Activated naive CD4-positive, alpha-beta T cell treated with anti-CD3 and anti-CD28 coated beads for 36 hours (primary cell): ENCODE data around the gene SCUBE3. TPM values are rescaled to one million over a fixed set of nuclear protein-coding genes. Genes with fewer than 3 reads are reported as not detected.

Source experiments
- CTCF ChIA-PET: fragments of 350-600 bp; sonication (Branson Sonifier 250); formaldehyde crosslinking; loops from one replicate; lab custom pipeline; 2021; ENCODE audit warnings: antibody characterized with exemption; lab: Charles Lee
- DNase-seq: peaks from one replicate; pipeline ENCODE4 v3.0.0-alpha.2; 2020
- H3K27ac Mint-ChIP-seq: one replicate; pipeline ENCODE4 v1.8.0; 2021; ENCODE audit warnings: mild to moderate bottlenecking, mixed read lengths
- H3K27me3 Mint-ChIP-seq: one replicate; pipeline ENCODE4 v1.8.0; 2021; ENCODE audit warnings: low read depth, mixed read lengths
- H3K36me3 Mint-ChIP-seq: one replicate; pipeline ENCODE4 v1.8.0; 2021; ENCODE audit warnings: low read depth, mixed read lengths
- H3K4me1 Mint-ChIP-seq: one replicate; pipeline ENCODE4 v1.8.0; 2021; ENCODE audit warnings: low read depth, mixed read lengths
- H3K4me3 Mint-ChIP-seq: one replicate; pipeline ENCODE4 v1.8.0; 2021; ENCODE audit warnings: mild to moderate bottlenecking, moderate library complexity, mixed read lengths
- H3K9me3 Mint-ChIP-seq: one replicate; pipeline ENCODE4 v1.8.0; 2021; ENCODE audit warnings: mixed read lengths
- intact Hi-C: fragments of 100-400 bp; cut with micrococcal nuclease; formaldehyde crosslinking; loops from one replicate; pipeline ENCODE4 v1.15.1; 2023
- total RNA-seq, 2 experiments: library from RNA; stranded (reverse); gene quantifications; one replicate each; pipeline ENCODE4 v1.2.3, GENCODE V29; 2021

The SCUBE3 gene
- total RNA-seq, 2 experiments from 2014 or later = not detected

DNA sequence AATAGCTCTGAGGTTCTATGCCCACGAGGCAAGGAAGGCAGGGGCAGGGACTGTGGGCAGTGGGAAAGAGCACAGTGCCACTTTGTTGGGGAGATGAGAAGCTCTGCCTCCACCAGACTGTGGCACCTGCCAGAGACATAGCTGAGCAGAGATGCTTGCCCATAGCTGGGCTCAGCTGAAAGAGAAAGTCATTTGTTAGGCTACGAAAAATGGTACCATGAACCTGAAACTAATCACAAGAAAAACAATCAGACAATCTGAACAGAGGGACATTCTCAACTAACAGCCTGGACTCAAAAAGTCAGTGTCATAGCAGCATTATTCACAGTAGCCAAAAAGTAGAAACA lies 39.7 kb upstream of the SCUBE3 start:
- DNase-seq = no peak
- no peak overlapping the region for H3K27ac Mint-ChIP-seq
- H3K4me1 Mint-ChIP-seq = no peaks in the 10 kb centered on the region
- H3K36me3 Mint-ChIP-seq = no peaks in the 10 kb centered on the region
- H3K9me3 Mint-ChIP-seq = peaks cover 5% of the 10 kb centered on the region
- CTCF ChIA-PET = no interaction called here
- H3K4me3 Mint-ChIP-seq = no peak overlapping the region
- intact Hi-C loops = no loop called here
- H3K27me3 Mint-ChIP-seq = peaks cover 4% of the 10 kb centered on the region

DNA sequence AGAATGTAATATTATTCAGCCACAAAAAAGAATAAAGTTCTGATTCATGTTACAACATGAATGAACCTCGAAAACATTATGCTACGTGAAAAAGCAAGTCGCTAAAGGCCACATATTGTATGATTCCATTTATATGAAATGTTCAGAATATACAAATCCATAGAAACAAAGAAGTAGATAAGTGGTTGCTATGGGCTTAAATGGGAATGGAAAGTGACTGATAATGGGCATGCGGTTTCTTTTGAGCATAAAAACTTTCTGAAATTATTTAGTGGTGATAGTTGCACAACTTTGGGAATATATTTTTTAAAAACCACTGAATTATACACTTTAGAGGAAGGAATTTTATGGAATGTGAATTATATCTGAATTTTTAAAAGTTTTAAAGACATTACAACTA lies 39.3 kb upstream of the SCUBE3 start:
- H3K27ac Mint-ChIP-seq = no peak overlapping the region
- CTCF ChIA-PET = no interaction called here

DNA sequence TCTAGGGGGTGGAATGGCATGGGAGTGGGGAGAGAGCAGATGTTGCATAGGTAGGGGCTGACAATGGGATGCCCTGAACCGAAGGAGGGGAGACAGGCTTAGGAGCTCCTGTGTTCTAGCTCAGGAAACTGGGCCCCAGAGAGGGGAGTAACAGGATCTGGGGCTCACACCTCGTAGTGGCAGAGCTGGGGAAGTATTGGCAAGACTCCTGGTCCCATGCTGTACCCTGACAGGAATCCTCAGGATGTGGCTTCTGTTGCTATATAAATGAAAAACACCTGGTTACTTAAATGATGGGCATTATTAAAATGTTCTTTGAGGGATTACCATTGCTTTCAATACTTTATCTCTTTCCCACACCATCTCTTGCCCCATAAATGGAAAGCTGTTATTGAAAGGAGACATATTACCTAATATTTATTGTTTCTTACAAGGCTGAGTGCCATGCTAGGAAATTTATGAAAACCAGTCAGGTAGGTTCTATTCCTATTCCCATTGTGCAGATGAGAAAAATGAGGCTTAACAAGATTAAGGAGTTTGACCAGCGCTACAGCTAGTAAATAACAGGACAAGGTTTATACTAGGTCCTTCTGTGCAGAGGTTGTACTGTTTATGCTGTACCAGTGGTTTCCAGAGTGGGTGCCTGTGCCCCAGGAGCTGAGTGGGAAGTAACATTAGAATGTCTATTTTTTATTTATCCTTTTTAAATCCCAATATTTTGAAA lies 37.3 kb upstream of the SCUBE3 start:
- no peaks in the 10 kb centered on the region for H3K9me3 Mint-ChIP-seq
- intact Hi-C loops = no loop called here
- no peaks in the 10 kb centered on the region for H3K4me1 Mint-ChIP-seq
- peaks cover 4% of the 10 kb centered on the region for H3K27me3 Mint-ChIP-seq
- no peak overlapping the region for H3K27ac Mint-ChIP-seq
- no peaks in the 10 kb centered on the region for H3K36me3 Mint-ChIP-seq
- H3K4me3 Mint-ChIP-seq = no peak overlapping the region
- DNase-seq = no peak
- CTCF ChIA-PET = interaction anchor here (0.6 kb wide), 1 partner anchor 17 kb away, joined by 3 read pairs; no protein-coding TSS in a partner anchor

More for the DNA sequence above, 39.3 kb upstream of the SCUBE3 start:
- Mint-ChIP-seq H3K9me3 (peaks cover 2% of the 10 kb centered on the region), H3K4me1 (no peaks in the 10 kb centered on the region), H3K27me3 (peaks cover 4% of the 10 kb centered on the region), H3K4me3 (no peak overlapping the region), H3K36me3 (no peaks in the 10 kb centered on the region)
- no peak for DNase-seq
- intact Hi-C loops = no loop called here

DNA sequence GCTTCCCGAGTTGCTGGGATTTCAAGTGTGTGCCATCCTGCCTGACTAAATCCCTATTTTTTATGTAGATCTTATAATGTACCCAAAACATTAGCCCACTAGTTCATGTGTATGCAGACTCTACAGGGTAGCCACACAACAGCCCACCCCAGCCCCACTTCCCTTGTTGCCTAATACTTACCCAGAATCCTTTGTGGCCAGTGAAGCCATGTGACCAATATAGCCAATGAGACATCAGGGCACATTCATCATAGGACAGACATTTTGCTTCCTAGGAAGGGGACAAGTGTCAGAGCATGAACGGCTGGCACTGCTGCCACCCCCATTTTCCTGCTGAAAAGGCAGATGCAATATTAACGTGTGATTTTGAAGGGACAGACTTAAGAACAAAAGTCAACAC lies 36.6 kb upstream of the SCUBE3 start:
- no peaks in the 10 kb centered on the region for H3K9me3 Mint-ChIP-seq
- CTCF ChIA-PET = interaction anchor here (0.6 kb wide), 1 partner anchor 18 kb away, joined by 3 read pairs; no protein-coding TSS in a partner anchor
- no peak for DNase-seq
- intact Hi-C loops = no loop called here
- no peak overlapping the region for H3K27ac Mint-ChIP-seq
- no peaks in the 10 kb centered on the region for H3K36me3 Mint-ChIP-seq
- H3K27me3 Mint-ChIP-seq = peaks cover 6% of the 10 kb centered on the region
- H3K4me3 Mint-ChIP-seq = no peak overlapping the region
- no peaks in the 10 kb centered on the region for H3K4me1 Mint-ChIP-seq

DNA sequence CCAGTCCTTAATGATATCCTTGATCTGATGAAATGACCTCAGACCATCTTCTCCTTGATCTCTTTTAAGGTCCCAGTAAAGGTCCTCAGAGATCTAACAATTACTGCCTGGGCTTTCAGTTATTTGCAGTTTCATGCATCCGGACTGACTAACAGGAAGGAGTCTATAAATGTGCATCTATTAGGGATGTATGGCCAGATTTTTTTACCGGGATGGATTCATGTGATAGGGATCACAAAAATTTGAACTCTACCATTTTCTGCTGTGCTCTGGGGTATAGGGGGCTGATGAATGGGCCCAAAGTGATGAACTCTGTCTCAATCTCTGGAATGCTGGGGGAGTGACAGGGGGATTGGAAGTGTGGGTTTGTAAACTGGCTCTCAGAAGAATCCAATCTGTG lies 36.2 kb upstream of the SCUBE3 start:
- DNase-seq = no peak
- no peaks in the 10 kb centered on the region for H3K9me3 Mint-ChIP-seq
- H3K4me1 Mint-ChIP-seq = no peaks in the 10 kb centered on the region
- CTCF ChIA-PET = interaction anchor here (0.6 kb wide), 1 partner anchor 18 kb away, joined by 3 read pairs; no protein-coding TSS in a partner anchor
- no peak overlapping the region for H3K27ac Mint-ChIP-seq
- peaks cover 6% of the 10 kb centered on the region for H3K27me3 Mint-ChIP-seq
- intact Hi-C loops = no loop called here
- H3K4me3 Mint-ChIP-seq = no peak overlapping the region
- H3K36me3 Mint-ChIP-seq = no peaks in the 10 kb centered on the region

DNA sequence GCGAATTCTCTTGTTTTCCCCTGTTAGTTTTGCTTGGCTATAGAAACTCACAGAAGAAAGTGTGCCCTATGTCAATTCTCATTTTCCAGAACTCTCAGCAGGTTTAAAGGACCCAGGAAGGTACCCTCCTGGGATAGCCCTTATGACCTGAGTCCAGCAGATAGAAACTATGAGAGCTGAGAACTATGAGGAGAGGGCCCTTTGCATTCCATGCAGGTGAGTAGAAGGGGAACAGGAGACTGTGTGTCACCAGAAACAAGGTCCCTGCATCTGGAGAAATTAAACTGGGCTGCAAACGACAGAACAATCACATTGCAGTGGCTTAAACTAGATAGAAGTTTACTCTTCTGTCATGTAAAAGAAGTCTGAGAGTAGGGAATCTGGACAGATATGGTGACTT lies 35.7 kb upstream of the SCUBE3 start:
- H3K9me3 Mint-ChIP-seq = no peaks in the 10 kb centered on the region
- intact Hi-C loops = no loop called here
- no peaks in the 10 kb centered on the region for H3K36me3 Mint-ChIP-seq
- CTCF ChIA-PET = no interaction called here
- H3K27me3 Mint-ChIP-seq = peaks cover 9% of the 10 kb centered on the region
- H3K27ac Mint-ChIP-seq = no peak overlapping the region
- H3K4me3 Mint-ChIP-seq = no peak overlapping the region
- no peak for DNase-seq
- H3K4me1 Mint-ChIP-seq = peaks cover 2% of the 10 kb centered on the region

DNA sequence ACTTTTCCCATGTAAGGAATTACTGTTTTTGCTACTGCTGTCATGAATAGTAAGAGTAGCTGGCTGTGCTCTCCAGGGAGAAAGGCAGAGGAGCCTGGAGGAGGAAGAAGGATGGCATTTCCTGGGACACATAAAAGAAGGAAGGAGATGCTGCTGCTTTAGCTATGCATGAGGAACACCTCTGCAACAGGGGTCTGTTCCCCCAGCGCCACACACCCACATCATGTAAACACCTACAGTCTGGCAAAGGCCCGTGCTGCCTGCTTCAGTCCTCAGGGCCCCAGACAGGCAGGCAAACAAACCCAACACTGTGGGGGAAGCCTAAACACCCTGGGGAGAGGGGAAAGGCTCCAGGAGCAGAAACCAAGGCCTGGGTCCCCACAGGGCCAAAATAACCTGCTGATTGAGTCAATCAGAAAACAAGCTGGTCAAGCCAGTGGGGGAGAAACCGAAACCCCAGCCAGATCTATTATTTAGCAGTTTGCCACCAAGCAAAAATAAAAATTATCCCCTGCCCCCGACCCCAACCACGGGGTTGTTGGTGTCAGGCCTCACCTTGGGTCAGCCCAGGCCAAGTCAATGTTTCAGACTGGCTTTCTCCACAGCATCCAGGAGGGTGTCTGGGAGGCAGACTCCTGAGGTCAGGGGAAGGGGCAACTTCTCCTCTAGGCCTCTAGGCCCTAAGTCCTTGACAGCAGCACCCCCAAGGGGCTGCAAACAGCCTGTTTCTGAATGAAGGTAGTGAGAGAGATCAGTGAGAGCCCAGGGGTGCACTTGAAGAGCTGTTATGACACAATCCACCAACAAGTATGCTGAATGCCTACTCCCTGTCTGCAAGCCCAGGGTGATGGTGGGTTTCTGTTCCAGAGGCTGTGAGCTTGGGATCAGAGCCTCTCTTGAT lies 34.6 kb upstream of the SCUBE3 start:
- H3K27ac Mint-ChIP-seq = no peak overlapping the region

DNA sequence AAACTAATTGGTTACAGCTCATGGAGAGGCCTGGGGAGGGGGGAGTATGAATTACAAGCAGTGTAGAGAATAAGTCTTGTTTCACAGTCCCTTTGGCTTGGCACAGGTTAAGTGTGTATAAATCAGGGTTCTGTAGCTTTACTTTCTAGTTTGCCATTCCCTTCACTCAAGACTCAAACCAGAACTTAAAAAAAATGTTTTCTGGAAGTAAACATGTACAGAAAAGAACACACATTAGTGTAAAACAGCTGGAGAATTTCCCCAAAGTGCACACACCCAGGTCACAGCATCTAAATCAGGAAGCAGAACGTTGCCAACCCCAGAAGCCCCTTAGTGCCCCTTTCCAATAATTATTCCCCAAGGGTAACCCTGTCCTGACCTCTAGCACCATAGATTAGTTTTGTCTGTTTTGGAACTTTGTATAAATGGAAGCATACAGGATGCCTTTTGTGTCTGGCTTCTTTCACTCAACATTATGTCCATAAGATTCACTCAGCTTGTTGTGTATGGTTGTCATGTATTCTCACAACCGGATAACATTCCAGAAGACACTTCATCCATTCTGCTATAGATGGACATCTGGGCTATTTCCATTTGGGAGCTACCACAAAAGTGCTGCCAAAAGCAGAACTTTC lies 33.7 kb upstream of the SCUBE3 start:
- peaks cover 2% of the 10 kb centered on the region for H3K4me1 Mint-ChIP-seq
- intact Hi-C loops = no loop called here

More for the DNA sequence above, 34.6 kb upstream of the SCUBE3 start:
- Mint-ChIP-seq H3K36me3 (no peaks in the 10 kb centered on the region), H3K27me3 (peaks cover 12% of the 10 kb centered on the region), H3K4me3 (no peak overlapping the region), H3K4me1 (peaks cover 2% of the 10 kb centered on the region), H3K9me3 (no peaks in the 10 kb centered on the region)
- DNase-seq = no peak
- CTCF ChIA-PET = interaction anchor here (0.7 to 1.6 kb wide), 3 partner anchors 25 to 192 kb away, joined by 3 to 5 read pairs (median 3); no protein-coding TSS in a partner anchor
- intact Hi-C loops = no loop called here

DNA sequence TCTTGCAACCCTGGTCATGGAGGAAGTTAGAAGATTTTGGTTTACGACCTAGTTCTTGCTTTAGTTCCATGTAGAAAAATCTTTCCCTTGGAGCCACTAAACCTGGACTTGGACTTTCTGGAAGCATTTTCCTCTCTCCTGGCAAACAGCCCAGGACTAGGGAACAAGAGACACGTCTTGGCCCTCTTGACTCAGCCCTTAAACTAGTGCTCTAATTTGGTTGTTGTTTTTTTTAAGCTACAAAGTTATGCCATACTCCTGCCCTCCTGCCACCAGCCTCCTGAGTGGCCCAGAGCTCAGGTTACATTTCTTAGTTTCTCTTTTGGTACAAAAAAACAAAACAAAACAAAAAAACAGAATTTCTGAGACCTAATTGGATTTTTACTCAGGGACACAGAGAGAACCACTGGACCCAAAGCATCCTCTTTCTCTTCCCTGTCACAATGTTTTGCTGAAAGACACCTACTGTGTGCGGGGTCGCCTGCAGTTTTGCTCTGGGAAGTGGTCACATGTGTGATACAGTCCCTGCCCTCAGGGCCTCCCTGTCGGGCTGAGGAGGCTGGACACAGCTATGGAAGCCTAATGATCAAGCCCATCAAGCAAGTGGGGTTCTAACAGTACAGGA lies 32.3 kb upstream of the SCUBE3 start:
- no peak for DNase-seq
- H3K36me3 Mint-ChIP-seq = no peaks in the 10 kb centered on the region
- H3K4me1 Mint-ChIP-seq = peaks cover 2% of the 10 kb centered on the region
- intact Hi-C loops = no loop called here
- CTCF ChIA-PET = no interaction called here
- no peak overlapping the region for H3K27ac Mint-ChIP-seq
- no peak overlapping the region for H3K4me3 Mint-ChIP-seq
- no peaks in the 10 kb centered on the region for H3K9me3 Mint-ChIP-seq
- peaks cover 17% of the 10 kb centered on the region for H3K27me3 Mint-ChIP-seq

More for the DNA sequence above, 33.7 kb upstream of the SCUBE3 start:
- Mint-ChIP-seq H3K27ac (no peak overlapping the region), H3K27me3 (peaks cover 17% of the 10 kb centered on the region), H3K36me3 (no peaks in the 10 kb centered on the region), H3K9me3 (no peaks in the 10 kb centered on the region), H3K4me3 (no peak overlapping the region)
- CTCF ChIA-PET = interaction anchor here (0.7 to 1.6 kb wide), 3 partner anchors 24 to 193 kb away, joined by 3 to 5 read pairs (median 3); no protein-coding TSS in a partner anchor
- no peak for DNase-seq

DNA sequence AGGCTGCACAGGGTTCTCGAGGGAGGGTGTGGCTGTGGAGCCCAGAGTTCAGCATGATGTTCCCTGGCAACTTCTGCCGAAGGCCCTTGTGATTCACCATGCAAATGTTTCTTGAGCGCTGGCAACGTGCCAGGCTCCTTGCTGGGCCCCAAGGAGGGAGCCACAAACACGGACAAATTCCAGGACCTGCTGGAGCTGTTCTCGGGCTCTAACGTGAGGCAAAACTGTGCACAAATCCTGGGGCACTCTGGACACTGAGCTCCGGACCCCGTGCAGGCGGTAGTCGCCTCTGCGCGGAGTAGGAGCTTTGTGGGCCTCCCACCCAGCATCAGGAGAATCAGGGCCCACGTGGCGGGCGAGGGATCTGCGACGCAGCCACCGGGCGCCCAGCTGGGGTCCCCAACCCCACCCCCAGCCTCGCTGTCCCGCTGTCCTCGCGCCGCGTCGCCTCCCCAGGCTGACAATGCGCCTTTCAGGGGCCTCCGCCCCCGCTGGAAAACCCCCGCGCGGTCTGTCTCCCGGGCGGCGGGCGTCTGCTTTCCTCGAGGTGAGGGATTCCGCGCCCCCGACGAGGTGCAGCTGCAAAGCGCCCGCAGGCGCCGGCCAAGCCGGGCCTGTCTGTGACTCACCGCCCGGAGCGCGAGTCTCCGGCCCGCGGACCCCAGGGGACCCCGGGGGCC lies 31.7 kb upstream of the SCUBE3 start:
- no peak overlapping the region for H3K27ac Mint-ChIP-seq
- no peak overlapping the region for H3K4me3 Mint-ChIP-seq
- intact Hi-C loops = no loop called here
- CTCF ChIA-PET = no interaction called here
- H3K4me1 Mint-ChIP-seq = peaks cover 2% of the 10 kb centered on the region
- no peak for DNase-seq
- H3K27me3 Mint-ChIP-seq = peaks cover 17% of the 10 kb centered on the region
- no peaks in the 10 kb centered on the region for H3K36me3 Mint-ChIP-seq
- no peaks in the 10 kb centered on the region for H3K9me3 Mint-ChIP-seq

DNA sequence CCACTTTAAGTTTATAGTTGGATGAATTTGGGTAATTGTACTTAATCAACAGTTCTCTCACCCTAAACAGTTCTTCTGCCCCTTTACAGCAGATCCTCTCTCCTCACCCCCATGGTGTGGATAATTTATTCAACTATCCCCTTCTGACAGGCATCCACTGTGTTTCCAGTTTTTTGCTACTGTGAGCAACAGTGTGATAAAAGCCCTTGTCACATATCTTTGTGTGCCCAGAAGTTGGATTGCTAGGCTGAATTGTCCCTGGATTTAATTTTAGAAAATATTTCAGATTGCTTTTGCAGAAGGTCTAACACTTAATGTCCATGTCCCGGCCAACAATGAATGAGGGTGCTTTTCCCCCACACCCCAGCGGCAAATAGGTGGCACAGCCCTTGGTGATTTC lies 30.5 kb upstream of the SCUBE3 start:
- Mint-ChIP-seq H3K9me3 (no peaks in the 10 kb centered on the region), H3K4me1 (peaks cover 2% of the 10 kb centered on the region), H3K27me3 (peaks cover 17% of the 10 kb centered on the region), H3K27ac (no peak overlapping the region), H3K36me3 (no peaks in the 10 kb centered on the region), H3K4me3 (no peak overlapping the region)
- CTCF ChIA-PET = interaction anchor here (1.0 kb wide), 1 partner anchor 37 kb away, joined by 3 read pairs; no protein-coding TSS in a partner anchor
- no peak for DNase-seq
- intact Hi-C loops = no loop called here
